Measurements from ENCODE around the gene KLRC4. TPM values are rescaled to one million over a fixed set of nuclear protein-coding genes. Genes with fewer than 3 reads are reported as not detected.
"Not testable (repeated sequence)": the region's sequence is repeated elsewhere in the genome, so short reads cannot be mapped to it uniquely, and the experiment has no call there.

KLRC4 gene
- total RNA-seq, 1 experiment from 2014 or later: 2.1 TPM

DNA sequence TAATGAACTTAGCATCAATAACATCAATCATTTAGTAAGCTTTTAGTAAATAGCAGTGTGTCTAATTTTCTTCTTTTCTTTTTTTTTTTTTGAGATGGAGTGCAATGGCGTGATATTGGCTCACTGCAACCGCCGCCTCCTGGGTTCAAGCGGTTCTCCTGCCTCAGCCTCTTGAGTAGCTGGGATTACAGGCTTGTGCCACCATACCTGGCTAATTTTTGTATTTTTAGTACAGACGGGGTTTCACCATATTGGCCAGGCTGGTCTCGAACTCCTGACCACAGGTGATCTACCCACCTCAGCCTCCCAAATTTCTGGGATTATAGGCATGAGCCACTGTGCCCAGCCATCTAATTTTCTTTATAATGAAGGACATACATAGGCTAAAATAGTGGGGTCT lies 22.1 kb downstream of the KLRC4 start:
- H3K9me2 ChIP-seq (ENCODE audit: insufficient read depth); H3K9me3 ChIP-seq (ENCODE audit: control insufficient read depth in 1 of 2, insufficient read depth in 1 of 2, low read depth in 1 of 2, low read length in 2 of 2); H4K20me1 ChIP-seq (ENCODE audit: insufficient read depth); H3K9ac ChIP-seq (ENCODE audit: low read length); H3K79me2 ChIP-seq (ENCODE audit: insufficient read depth, low read length); RAD21 ChIA-PET (ENCODE audit: low non-redundant PET in 1 of 2, low total read pairs in 2 of 2, uncharacterized antibody in 2 of 2, unreplicated experiment in 2 of 2); H3K36me3 ChIP-seq (ENCODE audit: control insufficient read depth in 1 of 2, insufficient read depth in 2 of 2, low read length in 2 of 2); DNase-seq (ENCODE audit: low read depth, low spot score); intact Hi-C loops (cut with micrococcal nuclease); H3K4me3 ChIP-seq (replicated peaks in 1 of 2; ENCODE audit: low read depth in 1 of 2, low read length in 2 of 2); H3K27ac ChIP-seq (ENCODE audit: low read depth, low read length); H3K4me2 ChIP-seq (ENCODE audit: low read length); BruUV-seq (replicated peaks); H3K27me3 ChIP-seq (ENCODE audit: insufficient read depth, low read length); H2AFZ ChIP-seq (ENCODE audit: low read depth, low read length, poor library complexity, severe bottlenecking); POLR2A ChIA-PET; ATAC-seq; CTCF ChIA-PET: not testable (repeated sequence)
- peaks cover 8 to 11% of the 10 kb centered on the region in 2 experiments for H3K4me1 ChIP-seq (ENCODE audit: control insufficient read depth in 1 of 2, insufficient read depth in 2 of 2, low read length in 2 of 2)

DNA sequence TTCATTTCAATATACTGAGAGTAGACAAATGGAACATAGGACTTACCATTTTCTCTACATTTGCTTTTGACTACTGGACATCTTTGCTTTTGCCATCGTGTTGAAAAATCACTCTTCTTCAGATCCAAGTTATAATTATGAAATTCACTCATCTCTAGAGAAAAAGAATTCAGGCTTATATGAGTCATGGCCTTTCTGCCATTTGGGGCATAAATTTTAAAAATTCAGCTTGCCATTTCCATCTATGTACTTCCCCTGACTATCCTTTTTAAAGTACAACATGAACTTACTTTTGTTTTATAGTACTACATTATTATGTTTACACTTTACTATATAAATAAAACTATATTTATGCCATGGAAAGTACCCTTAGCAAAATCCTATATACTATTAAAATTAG lies 22.7 kb downstream of the KLRC4 start:
- Histone ChIP-seq H3K4me2 (ENCODE audit: low read length) (no peak overlapping the region), H3K27me3 (ENCODE audit: insufficient read depth, low read length) (no peaks in the 10 kb centered on the region), H3K9me2 (ENCODE audit: insufficient read depth) (no peaks in the 10 kb centered on the region), H3K4me3 (replicated peaks in 1 of 2; ENCODE audit: low read depth in 1 of 2, low read length in 2 of 2) (no peak overlapping the region), H4K20me1 (ENCODE audit: insufficient read depth) (no peaks in the 10 kb centered on the region), H3K27ac (ENCODE audit: low read depth, low read length) (no peak overlapping the region), H3K36me3 (ENCODE audit: control insufficient read depth in 1 of 2, insufficient read depth in 2 of 2, low read length in 2 of 2) (no peaks in the 10 kb centered on the region), H2AFZ (ENCODE audit: low read depth, low read length, poor library complexity, severe bottlenecking) (peak overlapping the region; percentile 42), H3K9me3 (ENCODE audit: control insufficient read depth in 1 of 2, insufficient read depth in 1 of 2, low read depth in 1 of 2, low read length in 2 of 2) (0 out of 4 replicates have a peak, but pooled peaks cover 0 to 5% of the 10 kb centered on the region in 2 experiments), H3K79me2 (ENCODE audit: insufficient read depth, low read length) (no peaks in the 10 kb centered on the region), H3K4me1 (ENCODE audit: control insufficient read depth in 1 of 2, insufficient read depth in 2 of 2, low read length in 2 of 2) (peaks cover 3 to 5% of the 10 kb centered on the region in 2 experiments; a peak in 3 of 4 replicates), H3K9ac (ENCODE audit: low read length) (no peak overlapping the region)
- intact Hi-C loops (cut with micrococcal nuclease): no loop called here
- no TSS peak for BruUV-seq (replicated peaks)
- RAD21 ChIA-PET (ENCODE audit: low non-redundant PET in 1 of 2, low total read pairs in 2 of 2, uncharacterized antibody in 2 of 2, unreplicated experiment in 2 of 2): no interaction called here
- TF ChIP-seq YY1 (IDR thresholded peaks at IDR 0.05; ENCODE audit: extremely low read depth, insufficient replicate concordance, low read depth, low read length) (no peak), EZH2 (IDR thresholded peaks at IDR 0.05) (no peak), ZNF274 (IDR thresholded peaks at IDR 0.05; ENCODE audit: low read depth, low read length) (no peak), POLR2A (IDR thresholded peaks at IDR 0.05; ENCODE audit: borderline replicate concordance, extremely low read depth, insufficient read depth, insufficient read length) (no peak), EGR1 (IDR thresholded peaks at IDR 0.05; ENCODE audit: low read depth) (no peak), ELF1 (IDR thresholded peaks at IDR 0.05; ENCODE audit: borderline replicate concordance, low read depth) (no peak), TCF7L2 (IDR thresholded peaks at IDR 0.05; ENCODE audit: borderline replicate concordance, extremely low read depth, insufficient read depth, insufficient read length) (no peak)
- TF ChIP-seq, protein P1, sequence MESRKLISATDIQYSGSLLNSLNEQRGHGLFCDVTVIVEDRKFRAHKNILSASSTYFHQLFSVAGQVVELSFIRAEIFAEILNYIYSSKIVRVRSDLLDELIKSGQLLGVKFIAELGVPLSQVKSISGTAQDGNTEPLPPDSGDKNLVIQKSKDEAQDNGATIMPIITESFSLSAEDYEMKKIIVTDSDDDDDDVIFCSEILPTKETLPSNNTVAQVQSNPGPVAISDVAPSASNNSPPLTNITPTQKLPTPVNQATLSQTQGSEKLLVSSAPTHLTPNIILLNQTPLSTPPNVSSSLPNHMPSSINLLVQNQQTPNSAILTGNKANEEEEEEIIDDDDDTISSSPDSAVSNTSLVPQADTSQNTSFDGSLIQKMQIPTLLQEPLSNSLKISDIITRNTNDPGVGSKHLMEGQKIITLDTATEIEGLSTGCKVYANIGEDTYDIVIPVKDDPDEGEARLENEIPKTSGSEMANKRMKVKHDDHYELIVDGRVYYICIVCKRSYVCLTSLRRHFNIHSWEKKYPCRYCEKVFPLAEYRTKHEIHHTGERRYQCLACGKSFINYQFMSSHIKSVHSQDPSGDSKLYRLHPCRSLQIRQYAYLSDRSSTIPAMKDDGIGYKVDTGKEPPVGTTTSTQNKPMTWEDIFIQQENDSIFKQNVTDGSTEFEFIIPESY (IDR thresholded peaks at IDR 0.05; ENCODE audit: extremely low read depth, insufficient replicate concordance, low read length): no peak
- TF ChIP-seq, protein P2, sequence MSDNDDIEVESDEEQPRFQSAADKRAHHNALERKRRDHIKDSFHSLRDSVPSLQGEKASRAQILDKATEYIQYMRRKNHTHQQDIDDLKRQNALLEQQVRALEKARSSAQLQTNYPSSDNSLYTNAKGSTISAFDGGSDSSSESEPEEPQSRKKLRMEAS (IDR thresholded peaks at IDR 0.05): no peak
- ATAC-seq (no peak), DNase-seq (ENCODE audit: low read depth, low spot score) (no peak)
- CTCF ChIA-PET: no interaction called here
- POLR2A ChIA-PET: no interaction called here

All from HCT116 (cell line).